C4-2B (cell line): ENCODE measurements around the gene SLC39A11.

Source experiments
- CTCF ChIP-seq: fragments of 450-650 bp; conservative IDR thresholded peaks from 2 replicates; pipeline ENCODE4 v1.5.1; 2017; ENCODE audit warnings: mild to moderate bottlenecking
- ZFX ChIP-seq: fragments of 450-650 bp; IDR thresholded peaks from 2 replicates; pipeline ENCODE4 v1.6.1; 2017

- TF ChIP-seq CTCF (no peak), ZFX (no peak)
Observed at GRCh38 chr17:72775237-72775636, 317.3 kb downstream of the SLC39A11 start.
